Measurements from ENCODE around the gene PHB1. TPM values are rescaled to one million over a fixed set of nuclear protein-coding genes. Genes with fewer than 3 reads are reported as not detected.

The PHB1 gene
- total RNA-seq, 1 donor = 117 TPM

DNA sequence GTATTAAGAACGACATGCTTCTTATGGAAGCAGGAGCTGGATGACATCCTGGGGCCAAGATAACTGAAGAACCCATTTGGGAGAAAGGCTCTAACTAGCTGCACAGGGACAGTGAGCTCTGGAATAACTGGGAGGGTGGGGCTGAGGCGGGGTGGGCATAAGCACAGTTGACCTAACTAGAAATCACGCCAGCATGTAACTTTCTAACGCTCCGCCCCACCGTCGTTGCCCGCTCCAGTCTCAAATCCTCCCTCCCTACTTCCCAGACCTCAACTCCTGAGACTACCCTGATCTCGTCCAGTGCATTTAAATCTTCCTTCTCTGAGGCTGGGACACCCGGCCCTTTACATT lies 436 bp downstream of the PHB1 start:
- TF ChIP-seq, protein P1, sequence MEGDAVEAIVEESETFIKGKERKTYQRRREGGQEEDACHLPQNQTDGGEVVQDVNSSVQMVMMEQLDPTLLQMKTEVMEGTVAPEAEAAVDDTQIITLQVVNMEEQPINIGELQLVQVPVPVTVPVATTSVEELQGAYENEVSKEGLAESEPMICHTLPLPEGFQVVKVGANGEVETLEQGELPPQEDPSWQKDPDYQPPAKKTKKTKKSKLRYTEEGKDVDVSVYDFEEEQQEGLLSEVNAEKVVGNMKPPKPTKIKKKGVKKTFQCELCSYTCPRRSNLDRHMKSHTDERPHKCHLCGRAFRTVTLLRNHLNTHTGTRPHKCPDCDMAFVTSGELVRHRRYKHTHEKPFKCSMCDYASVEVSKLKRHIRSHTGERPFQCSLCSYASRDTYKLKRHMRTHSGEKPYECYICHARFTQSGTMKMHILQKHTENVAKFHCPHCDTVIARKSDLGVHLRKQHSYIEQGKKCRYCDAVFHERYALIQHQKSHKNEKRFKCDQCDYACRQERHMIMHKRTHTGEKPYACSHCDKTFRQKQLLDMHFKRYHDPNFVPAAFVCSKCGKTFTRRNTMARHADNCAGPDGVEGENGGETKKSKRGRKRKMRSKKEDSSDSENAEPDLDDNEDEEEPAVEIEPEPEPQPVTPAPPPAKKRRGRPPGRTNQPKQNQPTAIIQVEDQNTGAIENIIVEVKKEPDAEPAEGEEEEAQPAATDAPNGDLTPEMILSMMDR (IDR thresholded peaks at IDR 0.05; ENCODE audit: insufficient read depth, low read depth, low read length) = no peak
- DNase-seq (ENCODE audit: low read depth) = no peak
- peak overlapping the region; percentile 93 for H3K4me3 ChIP-seq (ENCODE audit: low read depth, low read length)

DNA sequence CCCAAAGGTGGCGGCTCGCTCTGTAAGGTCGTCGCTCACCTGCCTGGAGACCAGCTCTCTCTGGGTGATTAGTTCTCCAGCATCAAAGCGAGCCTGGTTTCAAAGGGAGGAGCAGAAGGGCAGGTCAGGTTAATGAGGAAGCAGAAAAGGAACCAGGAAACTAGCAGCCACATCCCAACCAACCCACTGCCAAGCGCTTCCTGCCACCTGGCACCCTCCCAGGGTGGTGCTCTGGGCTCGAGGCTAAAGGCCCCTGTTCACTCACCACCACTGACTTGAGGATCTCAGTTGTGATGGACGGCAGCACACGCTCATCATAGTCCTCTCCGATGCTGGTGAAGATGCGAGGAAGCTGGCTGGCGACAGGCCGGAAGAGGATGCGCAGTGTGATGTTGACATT lies 5.6 kb downstream of the PHB1 start:
- H3K4me3 ChIP-seq (ENCODE audit: low read depth, low read length) = no peak overlapping the region
- TF ChIP-seq, protein P1 (IDR thresholded peaks at IDR 0.05; ENCODE audit: insufficient read depth, low read depth, low read length) = no peak
- DNase-seq (ENCODE audit: low read depth) = no peak

DNA sequence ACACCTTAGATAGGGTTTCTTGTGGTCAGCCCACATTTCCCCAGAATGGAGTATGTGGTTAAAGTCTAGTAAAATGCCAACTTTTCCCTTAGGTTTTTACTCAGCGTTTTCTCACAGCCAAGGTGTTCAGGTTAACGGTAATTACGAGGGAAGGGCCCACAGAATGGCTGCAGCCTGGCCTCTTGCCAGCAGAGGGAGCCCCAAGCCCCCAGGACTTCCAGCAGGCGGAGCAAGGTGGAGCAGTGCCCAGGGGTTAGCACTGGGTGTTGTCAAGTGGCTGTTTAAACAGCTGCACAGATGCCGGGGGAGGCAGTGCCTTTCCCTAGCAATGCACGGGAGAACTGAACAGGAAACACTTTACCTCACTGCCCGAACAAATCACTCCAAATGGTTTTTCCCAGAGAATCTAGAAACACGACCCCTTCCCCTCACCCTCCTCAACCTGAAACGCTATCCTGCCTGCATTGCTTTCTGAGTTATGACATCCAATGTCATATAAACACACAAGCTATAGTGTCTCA lies 6.6 kb downstream of the PHB1 start:
- DNase-seq (ENCODE audit: low read depth) = peak; percentile 72
- no peak overlapping the region for H3K4me3 ChIP-seq (ENCODE audit: low read depth, low read length)
- TF ChIP-seq, protein P1 (IDR thresholded peaks at IDR 0.05; ENCODE audit: insufficient read depth, low read depth, low read length) = peak; percentile 93

DNA sequence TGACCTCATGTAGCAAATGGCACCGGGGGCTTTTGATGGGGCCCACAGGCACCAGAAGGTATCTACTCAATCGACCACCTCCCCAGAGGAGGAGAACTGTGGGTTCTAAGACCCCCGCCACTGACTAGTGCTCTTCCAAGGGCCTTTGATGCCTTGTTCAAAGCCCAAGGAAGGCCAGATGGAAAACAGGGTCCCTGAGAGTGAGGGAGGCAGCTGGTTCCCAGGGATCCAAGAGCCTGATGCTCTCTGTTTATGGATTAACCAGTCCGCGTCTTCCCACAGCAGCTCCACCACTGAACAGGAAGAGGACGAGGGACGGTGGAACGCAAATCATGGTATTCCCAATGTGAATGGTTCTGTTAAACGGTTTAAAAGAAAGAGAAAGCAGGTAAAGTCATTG lies 7.6 kb downstream of the PHB1 start:
- no peak for DNase-seq (ENCODE audit: low read depth)
- TF ChIP-seq, protein P1 (IDR thresholded peaks at IDR 0.05; ENCODE audit: insufficient read depth, low read depth, low read length) = no peak
- no peak overlapping the region for H3K4me3 ChIP-seq (ENCODE audit: low read depth, low read length)

DNA sequence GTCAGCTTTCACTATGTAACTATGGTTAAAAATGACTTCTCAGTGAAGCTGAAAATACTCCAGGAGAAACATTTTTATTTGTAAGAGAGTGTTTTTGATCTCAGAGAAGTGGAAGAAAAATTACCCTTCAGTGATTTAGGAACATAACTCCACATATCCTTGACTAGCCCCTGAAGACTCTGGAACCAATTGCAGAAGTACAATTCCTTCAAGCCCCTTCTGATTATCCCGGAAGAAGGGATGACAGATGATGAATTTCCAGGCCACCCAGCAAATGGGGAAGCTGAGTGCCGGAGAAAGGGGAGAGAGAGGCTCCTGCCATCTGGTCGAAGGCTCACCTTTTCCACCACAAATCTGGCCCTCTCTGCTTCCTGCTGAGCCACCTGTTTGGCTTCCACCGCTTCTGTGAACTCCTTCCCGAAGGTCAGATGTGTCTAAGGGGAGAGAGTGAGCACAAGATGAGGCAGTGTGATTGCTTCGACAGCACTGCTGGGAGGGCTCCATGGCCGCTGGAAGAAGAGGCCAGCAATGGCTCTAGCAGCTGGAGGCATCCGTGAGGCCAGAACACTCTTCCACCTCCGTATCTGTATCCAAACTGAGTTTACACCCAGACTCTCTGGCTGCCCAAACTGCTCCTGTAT lies 8.1 kb downstream of the PHB1 start:
- TF ChIP-seq, protein P1 (IDR thresholded peaks at IDR 0.05; ENCODE audit: insufficient read depth, low read depth, low read length) = no peak
- no peak overlapping the region for H3K4me3 ChIP-seq (ENCODE audit: low read depth, low read length)
- DNase-seq (ENCODE audit: low read depth) = no peak

DNA sequence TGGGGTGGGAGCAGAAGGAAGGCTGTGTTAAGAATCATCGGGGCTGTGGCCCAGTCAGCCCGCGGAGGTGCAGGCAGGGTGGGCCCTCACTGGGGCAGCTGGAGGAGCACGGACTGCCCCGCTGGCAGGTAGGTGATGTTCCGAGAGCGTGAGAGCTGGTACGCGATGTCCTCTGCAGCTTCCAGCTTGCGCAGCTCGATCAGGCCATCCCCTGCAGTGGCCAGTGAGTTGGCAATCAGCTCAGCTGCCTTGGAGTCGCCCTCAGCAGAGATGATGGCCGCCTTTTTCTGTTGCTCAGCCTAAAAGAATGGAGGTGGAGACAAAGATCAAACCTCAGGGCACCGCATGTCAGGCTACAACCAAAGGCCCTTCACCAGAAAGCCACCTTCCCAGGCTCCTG lies 9.8 kb downstream of the PHB1 start:
- H3K4me3 ChIP-seq (ENCODE audit: low read depth, low read length) = no peak overlapping the region
- no peak for DNase-seq (ENCODE audit: low read depth)
- TF ChIP-seq, protein P1 (IDR thresholded peaks at IDR 0.05; ENCODE audit: insufficient read depth, low read depth, low read length) = no peak

DNA sequence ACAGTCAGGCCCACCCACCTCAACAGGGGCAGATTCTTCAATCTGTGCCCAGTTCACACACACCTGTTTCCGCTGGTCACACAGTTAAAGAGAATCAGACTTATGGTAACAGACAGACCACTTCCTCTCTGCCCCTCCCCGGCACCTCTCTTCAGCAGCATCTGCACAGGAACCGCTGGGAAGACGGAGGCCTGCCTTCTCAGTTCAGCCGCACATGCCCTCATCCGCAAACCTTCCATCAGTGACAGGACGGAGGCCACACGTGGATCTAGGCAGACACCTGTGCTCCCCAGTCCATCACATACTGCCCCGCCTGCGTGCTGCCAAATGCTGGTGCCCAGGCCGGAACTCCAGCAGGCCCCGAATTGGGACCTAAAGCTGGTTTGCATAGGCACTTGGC lies 10.3 kb downstream of the PHB1 start:
- H3K4me3 ChIP-seq (ENCODE audit: low read depth, low read length) = no peak overlapping the region
- DNase-seq (ENCODE audit: low read depth) = no peak
- TF ChIP-seq, protein P1 (IDR thresholded peaks at IDR 0.05; ENCODE audit: insufficient read depth, low read depth, low read length) = no peak

All from fibroblast of villous mesenchyme (primary cell).